Measurements from ENCODE around the gene MRPL42.

GRCh38 chr12:93526786-93527428 is 59.6 kb downstream of the MRPL42 start:
- TF ChIP-seq EP300 (IDR thresholded peaks at IDR 0.05): no peak
- no peak for TF ChIP-seq CTCF (IDR thresholded peaks at IDR 0.05)

Data from esophagus muscularis mucosa (tissue), 3 donors.